Measurements from ENCODE around the gene PHLPP1. TPM values are rescaled to one million over a fixed set of nuclear protein-coding genes. Genes with fewer than 3 reads are reported as not detected.

Gene PHLPP1
- total and polyA plus RNA-seq, 9 donors, result 4.4 to 15.9 (median 12.0) TPM

GRCh38 chr18:62841405-62841804 lies 126.1 kb downstream of the PHLPP1 start:
- Histone ChIP-seq H3K4me3 (no peak overlapping the region), H3K36me3 (no peaks in the 10 kb centered on the region), H3K27me3 (no peaks in the 10 kb centered on the region), H3K9me3 (no peaks in the 10 kb centered on the region), H3K27ac (no peak overlapping the region), H3K4me1 (ENCODE audit: insufficient read depth) (no peaks in the 10 kb centered on the region)
- intact Hi-C loops (cut with DNase I), result no loop called here
- TF ChIP-seq POLR2A (IDR thresholded peaks at IDR 0.05) (no peak), EP300 (IDR thresholded peaks at IDR 0.05) (no peak), CTCF (IDR thresholded peaks at IDR 0.05) (no peak)
- 100% methylated on average over 1 of the region's 1 CpG for WGBS, 3 donors
- no peak for DNase-seq

- 95 to 100% (median 98%) methylated on average over 1 of the region's 1 CpG for WGBS, 3 donors
- Histone ChIP-seq H3K27me3 (no peaks in the 10 kb centered on the region), H3K27ac (no peak overlapping the region), H3K4me3 (no peak overlapping the region), H3K4me1 (ENCODE audit: insufficient read depth) (no peaks in the 10 kb centered on the region), H3K36me3 (no peaks in the 10 kb centered on the region), H3K9me3 (no peaks in the 10 kb centered on the region)
- no peak for DNase-seq
- intact Hi-C loops (cut with DNase I), result no loop called here
- TF ChIP-seq EP300 (IDR thresholded peaks at IDR 0.05), result no peak
- TF ChIP-seq CTCF (IDR thresholded peaks at IDR 0.05), result no peak
- TF ChIP-seq POLR2A (IDR thresholded peaks at IDR 0.05), result no peak
Observed at GRCh38 chr18:62842898-62843297, 127.6 kb downstream of the PHLPP1 start.

- intact Hi-C loops (cut with DNase I), result no loop called here
- H3K27me3 ChIP-seq, result no peaks in the 10 kb centered on the region
- H3K4me1 ChIP-seq (ENCODE audit: insufficient read depth), result no peaks in the 10 kb centered on the region
- H3K4me3 ChIP-seq, result no peak overlapping the region
- no peaks in the 10 kb centered on the region for H3K36me3 ChIP-seq
- 92 to 95% (median 94%) methylated on average over 7 of the region's 7 CpGs for WGBS, 3 donors
- H3K27ac ChIP-seq, result no peak overlapping the region
- no peaks in the 10 kb centered on the region for H3K9me3 ChIP-seq
- TF ChIP-seq EP300 (IDR thresholded peaks at IDR 0.05), result no peak
- TF ChIP-seq CTCF (IDR thresholded peaks at IDR 0.05), result no peak
- TF ChIP-seq POLR2A (IDR thresholded peaks at IDR 0.05), result no peak
- DNase-seq, result no peak
Observed at GRCh38 chr18:62844850-62845643, 129.7 kb downstream of the PHLPP1 start.

GRCh38 chr18:62846313-62846712 lies 131.0 kb downstream of the PHLPP1 start:
- Histone ChIP-seq H3K4me1 (ENCODE audit: insufficient read depth) (no peaks in the 10 kb centered on the region), H3K27ac (no peak overlapping the region), H3K36me3 (no peaks in the 10 kb centered on the region), H3K27me3 (no peaks in the 10 kb centered on the region), H3K9me3 (no peaks in the 10 kb centered on the region), H3K4me3 (no peak overlapping the region)
- intact Hi-C loops (cut with DNase I), result no loop called here
- DNase-seq, result no peak
- TF ChIP-seq POLR2A (IDR thresholded peaks at IDR 0.05) (no peak), CTCF (IDR thresholded peaks at IDR 0.05) (no peak), EP300 (IDR thresholded peaks at IDR 0.05) (no peak)

Measured in ovary (tissue), 9 donors.